Hematopoietic multipotent progenitor cell treated with erythropoietin and hydrocortisone succinate and interleukin-3 and kit ligand, for 17 days (in vitro differentiated cells): Measurements from ENCODE around the gene ERGIC2.
"Not testable (repeated sequence)": the region's sequence is repeated elsewhere in the genome, so short reads cannot be mapped to it uniquely, and the experiment has no call there.

Experiments used
- DNase-seq: peaks from one replicate; pipeline ENCODE4 v3.0.0-alpha.2; 2015; ENCODE audit warnings: low spot score

The ERGIC2 gene

GRCh38 chr12:29299633-29300032 is 81.3 kb downstream of the ERGIC2 start:
- no peak for DNase-seq

- DNase-seq, result no peak
These were observed 89.7 kb downstream of the ERGIC2 start for GRCh38 chr12:29291226-29291625.

- DNase-seq, result not testable (repeated sequence)
These were observed 90.5 kb downstream of the ERGIC2 start for GRCh38 chr12:29290475-29290874.

- DNase-seq, result no peak
These were observed 92.9 kb downstream of the ERGIC2 start for GRCh38 chr12:29288031-29288430.

GRCh38 chr12:29287622-29288021 is 93.3 kb downstream of the ERGIC2 start:
- DNase-seq, result no peak
